HG03457 (cell line): ENCODE measurements around the gene SPIRE1.
"Not testable (repeated sequence)": the region's sequence is repeated elsewhere in the genome, so short reads cannot be mapped to it uniquely, and the experiment has no call there.

ENCODE experiments used
- ATAC-seq: cut with Tn5 transposase; IDR thresholded peaks from one replicate; pipeline ENCODE4 v1.9.1; 2021; ENCODE audit warnings: moderate number of reproducible peaks; ENCODE audit not compliant: unreplicated experiment

The SPIRE1 gene

DNA sequence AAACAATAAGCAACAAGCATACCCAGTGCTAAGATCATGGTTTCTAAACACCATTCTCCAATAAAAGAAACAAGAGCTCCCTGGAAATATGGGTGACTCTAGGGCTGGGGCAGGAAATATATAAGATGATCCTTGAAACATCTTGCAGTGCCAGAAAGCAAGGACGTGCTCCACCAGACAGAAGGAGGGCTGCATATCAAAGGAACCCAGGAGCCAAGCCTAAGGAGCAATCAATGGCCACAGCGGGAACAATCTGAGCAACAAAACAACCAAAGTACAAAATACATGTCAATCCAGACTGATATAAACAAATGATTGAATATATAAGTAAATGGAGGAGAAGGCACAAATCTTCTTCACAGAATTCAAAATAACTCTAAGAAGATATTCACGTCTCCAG, 10.1 kb downstream of the SPIRE1 start:
- no peak for ATAC-seq

DNA sequence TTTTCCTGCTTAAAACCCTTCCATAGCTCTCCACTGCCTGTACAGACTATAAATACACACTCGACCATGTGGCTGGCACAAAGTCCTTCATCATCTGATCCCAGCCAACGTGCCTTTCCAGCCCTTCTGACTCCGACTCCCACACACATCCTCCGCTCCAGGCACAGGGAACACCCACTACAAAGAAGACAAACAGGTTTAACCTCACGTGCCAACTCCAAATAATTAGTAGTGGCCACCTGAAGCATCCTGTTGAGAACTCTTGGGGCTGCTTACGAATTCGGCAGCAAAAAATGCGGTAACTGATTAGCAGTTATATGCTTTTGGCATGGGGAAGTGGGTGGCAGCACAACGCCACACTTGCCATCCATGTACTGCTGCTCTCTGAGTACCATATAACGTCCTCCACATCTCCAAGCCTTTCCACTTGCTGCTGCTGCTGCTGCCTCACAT, 12.1 kb downstream of the SPIRE1 start:
- ATAC-seq, result no peak

DNA sequence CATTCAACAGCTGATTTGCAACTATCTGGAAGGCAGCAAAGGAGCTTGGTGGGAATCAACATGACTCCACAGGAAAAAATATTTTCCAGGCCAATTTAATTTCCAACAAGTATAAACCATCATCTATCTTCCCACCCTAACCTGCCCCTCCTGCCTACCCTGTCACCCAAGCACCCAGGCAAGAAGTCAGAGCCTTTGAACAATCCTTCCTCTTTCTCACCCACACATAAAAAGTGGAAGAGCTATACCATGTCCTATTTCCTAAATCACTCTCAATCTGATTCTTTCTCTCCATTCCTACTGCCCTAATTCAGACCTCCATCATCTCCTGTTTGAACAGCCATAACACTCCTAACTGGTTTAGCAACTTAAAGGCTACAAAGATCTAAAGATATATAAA, 12.7 kb downstream of the SPIRE1 start:
- no peak for ATAC-seq

DNA sequence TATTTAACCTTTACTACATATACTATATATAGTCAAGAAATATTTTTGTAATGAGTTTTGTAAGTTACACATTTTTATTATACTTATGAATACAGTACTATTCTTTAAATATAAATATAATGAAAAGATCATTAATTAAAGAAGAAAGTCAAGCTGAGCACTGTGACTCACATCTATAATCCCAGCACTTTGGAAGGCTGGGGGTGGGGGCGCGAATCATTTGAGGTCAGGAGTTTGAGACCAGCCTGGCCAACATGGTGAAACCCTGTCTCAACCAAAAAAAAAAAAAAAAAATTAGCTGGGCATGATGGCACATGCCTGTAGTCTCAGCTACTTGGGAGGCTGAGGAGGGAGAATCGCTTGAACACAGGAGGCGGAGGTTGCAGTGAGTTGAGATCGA, 14.2 kb downstream of the SPIRE1 start:
- ATAC-seq, result not testable (repeated sequence)

DNA sequence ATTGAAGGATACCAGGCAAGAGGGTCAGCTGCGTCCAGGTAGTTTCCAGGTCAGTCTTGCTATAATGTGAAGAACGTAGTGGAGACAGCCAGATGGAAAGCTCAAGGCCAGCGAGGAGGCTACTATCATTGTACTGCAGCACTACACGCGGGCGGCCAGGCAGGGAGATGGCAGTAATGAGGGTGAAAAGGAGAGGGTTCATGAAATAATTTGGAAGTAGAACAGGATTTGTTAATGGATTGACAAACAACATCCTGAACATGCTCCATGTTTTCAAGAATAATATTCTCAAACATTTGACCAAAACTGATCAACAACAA, 17.1 kb downstream of the SPIRE1 start:
- no peak for ATAC-seq

DNA sequence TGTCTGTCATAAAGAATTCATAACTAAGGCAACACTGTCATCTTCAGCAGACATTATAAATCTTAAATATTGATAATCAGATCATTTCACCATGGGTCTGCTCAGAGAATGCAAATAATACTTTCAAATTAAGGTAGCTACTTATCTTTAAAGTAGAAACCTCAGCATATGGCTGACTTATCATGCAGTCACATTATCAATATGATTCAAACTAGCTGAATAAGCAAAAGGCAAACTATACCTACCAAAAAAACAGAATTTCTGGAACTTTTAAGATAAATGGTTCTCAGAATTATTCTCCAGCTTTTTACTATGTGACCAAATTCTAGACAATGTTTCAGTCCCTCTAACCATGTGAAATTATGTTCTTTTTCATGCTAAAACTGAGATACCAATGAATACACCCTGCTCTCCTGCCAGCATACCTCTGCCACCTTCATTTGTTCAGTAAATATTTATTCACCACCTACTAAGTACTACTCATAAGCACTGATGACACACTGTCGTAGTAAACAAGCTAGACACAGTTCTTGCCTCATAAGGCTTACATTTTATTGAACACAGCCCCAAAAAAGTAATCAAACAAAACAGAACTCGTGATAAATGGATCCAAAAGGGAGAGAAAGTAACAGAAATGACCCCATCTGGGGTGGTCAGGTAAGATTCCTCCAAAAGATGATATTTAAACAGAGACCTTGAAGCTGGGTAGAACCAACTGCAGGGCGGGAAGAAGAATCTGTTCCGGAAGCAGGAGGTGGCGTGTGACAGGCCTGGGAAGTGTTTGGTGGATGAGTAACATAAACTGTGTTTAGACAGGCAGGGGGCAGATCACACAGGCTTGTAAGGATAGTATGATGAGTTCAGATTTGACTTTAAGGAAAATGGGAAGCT, 17.7 kb downstream of the SPIRE1 start:
- ATAC-seq, result no peak

DNA sequence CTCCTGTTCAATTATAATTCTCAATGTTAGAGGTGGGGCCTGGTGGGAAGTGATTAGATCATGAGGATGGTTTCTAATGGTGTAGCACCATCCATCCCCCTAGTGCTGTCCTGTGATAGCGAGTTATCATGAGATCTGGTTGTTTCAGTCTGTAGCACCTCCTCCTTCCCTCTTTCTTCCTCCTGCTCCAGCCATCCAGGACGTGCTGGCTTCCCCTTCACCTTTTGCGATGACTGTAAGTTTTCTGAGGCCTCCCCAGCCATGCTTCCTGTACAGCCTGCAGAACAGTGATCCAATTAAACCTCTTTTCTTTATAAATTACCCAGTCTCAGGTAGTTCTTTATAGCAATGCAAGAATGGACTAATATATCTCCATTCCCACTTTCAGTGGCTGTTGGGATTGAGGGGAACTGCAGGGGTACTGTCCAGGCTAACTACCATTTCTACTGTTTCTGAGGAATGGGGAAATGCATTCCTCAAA, 19.2 kb downstream of the SPIRE1 start:
- ATAC-seq, result no peak

DNA sequence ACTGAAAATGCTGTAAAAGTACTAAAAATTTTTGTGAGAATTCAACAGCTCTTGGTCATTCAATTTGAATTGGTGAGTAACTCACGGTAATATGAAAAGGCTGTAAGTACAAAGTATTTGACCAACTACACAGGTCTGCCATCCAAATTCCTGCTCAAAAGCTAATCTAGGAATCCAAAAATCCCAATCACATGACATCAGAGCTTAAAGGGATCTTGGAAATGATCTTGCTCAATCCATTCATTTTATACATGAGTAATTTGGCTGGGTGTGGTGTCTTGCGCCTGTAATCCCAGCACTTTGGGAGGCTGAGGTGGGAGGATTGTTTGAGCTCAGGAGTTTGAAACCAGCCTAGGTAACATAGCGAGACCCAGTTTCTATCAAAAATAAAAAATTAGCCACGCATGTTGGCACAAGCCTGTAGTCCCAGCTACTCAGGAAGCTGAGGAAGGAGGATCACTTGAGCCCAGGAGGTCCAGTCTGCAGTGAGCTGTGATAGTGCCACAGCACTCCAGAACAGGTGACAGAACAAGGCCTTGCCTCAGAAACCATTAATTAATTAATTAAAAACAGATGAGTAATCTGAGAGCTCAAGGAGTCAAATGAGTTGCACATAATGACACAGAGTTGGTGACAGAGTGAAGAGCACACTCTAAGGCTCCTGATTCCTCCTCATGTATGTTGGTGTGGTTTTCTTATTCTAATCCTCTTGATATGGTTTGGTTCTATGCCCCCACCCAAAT, 19.8 kb downstream of the SPIRE1 start:
- ATAC-seq, result no peak

DNA sequence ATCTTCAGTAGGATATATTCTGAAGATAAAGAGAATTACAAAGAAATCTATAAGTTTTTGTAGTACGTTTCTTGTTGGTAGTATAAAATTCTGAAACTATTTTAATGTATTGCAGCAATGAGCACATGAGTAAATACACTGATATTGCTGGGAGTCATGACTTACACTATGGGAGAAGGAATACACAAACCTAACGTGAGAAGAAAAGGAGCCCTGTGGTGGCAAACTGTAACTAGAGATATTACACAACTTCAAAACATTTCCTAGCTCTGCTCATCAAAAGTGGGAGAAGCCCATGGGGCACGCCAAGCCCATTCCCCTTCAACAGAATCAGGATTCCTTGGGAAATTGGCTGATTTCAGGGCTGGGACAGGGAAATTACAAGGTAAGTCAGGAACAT, 20.5 kb downstream of the SPIRE1 start:
- ATAC-seq, result no peak

DNA sequence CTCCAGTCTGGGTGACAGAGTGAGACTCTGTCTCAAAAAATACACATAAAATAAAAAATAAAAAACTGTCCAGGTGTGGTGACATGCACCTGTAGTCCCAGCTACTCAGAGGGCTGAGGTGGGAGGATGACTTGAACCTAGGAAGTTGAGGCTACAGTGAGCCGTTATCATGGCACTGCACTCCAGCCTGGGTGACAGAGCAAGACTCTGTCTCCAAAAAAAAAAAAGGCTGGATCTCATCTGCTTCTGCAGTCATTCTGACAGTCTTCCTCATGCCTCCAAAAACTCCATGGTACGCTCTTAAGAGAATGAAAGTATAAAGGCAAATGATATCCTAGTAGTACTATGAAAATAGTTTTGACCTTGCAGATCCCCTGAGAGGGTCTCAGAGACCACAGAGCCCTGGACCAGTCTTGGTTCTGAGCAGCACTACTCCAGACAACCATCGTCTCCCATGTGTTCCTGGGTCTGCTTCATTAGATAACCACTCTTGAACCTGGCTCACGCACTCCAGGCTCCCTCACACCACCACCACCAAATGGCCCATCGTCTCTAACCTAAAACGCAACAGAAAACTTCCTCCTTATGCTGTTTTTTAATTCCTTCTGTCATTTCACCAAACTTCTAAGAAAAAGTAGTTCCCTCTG, 26.0 kb downstream of the SPIRE1 start:
- no peak for ATAC-seq

DNA sequence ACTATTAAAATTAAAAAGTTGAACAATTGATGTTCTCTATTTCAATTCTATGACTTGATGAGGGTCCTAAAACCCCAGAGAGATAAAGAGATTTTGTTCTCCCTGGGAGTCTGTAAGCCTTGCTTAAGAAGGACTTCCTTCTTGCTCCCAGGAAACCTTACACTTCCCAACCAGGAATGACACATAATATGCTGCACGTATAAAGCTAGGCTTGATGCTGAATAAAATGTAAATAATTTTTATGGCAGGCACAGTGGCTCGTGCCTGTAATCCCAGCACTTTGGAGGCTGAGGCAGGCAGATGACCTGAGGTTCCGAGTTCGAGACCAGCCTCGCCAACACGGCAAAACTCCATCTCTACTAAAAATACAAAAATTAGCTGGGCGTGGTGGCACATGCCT, 27.8 kb downstream of the SPIRE1 start:
- no peak for ATAC-seq

DNA sequence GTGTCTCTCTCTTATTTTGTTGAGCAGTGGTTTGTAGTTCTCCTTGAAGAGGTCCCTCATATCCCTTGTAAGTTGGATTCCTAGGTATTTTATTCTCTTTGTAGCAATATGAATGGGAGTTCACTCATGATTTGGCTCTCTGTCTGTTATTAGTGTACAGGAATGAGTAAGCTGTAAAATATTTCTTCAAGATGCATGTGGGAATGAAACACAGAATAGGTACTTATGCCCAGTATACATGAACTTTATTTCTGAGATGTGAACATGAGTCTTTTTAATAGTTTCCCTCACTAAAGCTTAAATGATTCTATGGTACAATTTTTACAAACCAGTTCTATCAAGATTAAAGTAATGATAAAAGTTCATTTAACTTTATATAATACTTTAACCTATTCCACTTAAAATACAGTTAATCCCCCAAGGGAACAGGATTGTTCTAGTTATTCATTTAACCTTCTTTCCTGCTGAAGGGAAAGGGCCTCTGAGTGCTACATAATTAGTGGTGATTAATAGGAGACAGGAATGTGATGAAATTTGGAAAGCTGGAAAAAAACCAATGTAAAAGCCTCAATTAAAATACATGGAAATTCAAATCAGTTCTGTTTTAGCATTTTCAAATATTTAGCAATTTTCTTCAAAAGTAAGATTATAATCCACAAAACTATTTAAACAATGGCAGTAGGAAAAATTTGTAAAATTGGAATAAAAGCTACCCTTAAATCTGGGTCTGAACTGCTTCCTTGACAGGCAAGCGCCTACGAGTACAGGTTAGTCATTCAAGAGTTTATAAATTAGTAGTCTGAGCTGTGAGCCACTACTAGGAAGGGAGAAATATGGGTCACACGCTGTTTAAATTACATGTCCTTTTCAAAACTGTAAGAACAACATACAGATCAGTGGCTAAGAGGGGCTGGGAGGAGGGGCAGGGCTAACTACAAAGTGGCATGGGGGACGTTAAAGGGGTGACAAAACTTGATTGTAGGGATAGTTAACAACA, 28.9 kb downstream of the SPIRE1 start:
- ATAC-seq, result no peak

DNA sequence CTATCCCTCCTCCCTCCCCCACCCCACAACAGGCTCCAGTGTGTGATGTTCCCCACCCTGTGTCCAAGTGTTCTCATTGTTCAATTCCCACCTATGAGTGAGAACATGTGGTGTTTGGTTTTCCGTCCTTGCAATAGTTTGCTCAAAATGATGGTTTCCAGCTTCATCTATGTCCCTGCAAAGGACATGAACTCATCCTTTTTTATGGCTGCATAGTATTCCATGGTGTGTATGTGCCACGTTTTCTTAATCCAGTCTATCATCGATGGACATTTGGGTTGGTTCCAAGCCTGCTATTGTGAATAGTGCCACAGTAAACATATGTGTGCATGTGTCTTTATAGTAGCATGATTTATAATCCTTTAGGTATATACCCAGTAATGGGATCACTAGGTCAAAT, 30.7 kb downstream of the SPIRE1 start:
- not testable (repeated sequence) for ATAC-seq

DNA sequence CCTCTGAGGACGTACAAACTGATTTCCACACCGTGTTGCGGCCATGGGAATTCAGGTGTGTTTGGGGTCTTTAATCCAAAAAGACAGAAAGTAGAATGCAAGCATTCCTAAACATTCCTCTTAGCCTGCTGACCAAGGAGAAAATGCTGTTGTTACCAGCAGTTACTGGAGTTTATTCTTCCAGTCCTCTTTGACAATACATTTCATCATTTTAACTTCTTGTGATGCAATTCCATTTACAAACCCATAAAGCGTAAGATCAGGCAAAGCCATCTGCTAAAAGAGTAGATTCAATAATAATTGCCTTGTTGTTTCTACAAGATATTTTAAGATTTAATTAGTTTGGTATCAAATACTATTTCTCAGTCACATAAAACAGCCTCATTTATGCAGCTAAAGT, 32.7 kb downstream of the SPIRE1 start:
- no peak for ATAC-seq

DNA sequence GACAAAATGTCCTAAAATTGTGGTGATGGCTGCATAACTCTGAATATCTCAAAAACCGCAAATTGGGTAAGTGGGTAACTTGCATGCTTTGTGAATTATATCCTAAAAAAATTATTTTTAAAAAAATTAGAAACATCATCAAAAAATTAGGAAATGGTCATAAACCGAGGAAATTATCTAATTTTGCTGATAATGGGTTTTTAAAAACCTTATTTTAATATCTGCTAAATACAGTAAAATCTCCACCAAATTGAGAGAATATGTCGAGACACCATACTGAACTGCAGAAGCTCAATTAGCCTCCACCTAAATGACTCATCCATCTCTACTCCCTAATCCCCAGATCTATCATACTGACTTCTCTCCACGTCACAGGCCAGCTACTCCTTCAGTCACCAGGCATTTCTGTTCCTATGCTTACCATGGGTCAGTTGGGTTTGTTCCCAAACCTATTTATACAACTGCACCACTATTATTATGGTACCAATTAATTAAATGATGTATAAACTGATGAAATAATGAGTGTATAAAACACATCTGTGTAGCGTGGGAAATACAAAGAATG, 36.1 kb downstream of the SPIRE1 start:
- no peak for ATAC-seq

DNA sequence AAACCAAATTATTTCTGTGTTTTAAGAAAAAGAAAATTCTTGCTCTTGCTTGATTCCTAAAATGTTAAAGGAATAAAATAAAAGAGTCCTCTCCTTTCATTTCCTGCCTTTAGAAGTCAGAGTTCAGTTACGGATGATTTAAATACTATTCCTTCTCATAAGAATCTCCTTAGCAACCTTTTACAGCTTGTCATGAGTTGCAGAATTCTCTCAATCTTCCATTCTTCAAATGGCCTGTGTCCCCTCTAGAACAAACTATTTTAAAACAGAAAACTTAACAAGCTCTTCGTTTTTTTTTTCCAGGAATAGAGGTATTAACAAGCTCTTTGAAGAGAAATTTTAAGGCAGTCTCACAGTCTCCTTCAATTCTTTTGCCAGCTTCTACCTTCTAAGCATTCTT, 42.2 kb downstream of the SPIRE1 start:
- no peak for ATAC-seq

DNA sequence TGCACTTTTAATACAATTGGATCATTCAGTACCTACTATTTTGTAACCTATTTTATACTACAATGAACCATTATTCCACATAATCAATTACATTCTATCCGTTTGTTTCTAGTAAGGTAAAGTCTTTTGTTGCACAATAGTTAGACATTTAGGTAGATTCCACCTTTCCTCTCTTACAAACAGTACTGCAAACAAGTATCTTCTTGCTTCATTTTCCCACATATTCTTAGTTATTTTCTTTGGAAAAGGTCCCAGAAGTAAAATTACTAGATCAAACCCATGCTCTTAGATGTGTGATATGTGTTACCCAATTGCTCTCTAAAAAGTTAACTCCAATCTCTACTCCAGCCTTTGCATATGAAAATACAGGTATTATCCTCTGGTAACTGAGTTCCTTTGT, 49.6 kb downstream of the SPIRE1 start:
- ATAC-seq, result no peak

DNA sequence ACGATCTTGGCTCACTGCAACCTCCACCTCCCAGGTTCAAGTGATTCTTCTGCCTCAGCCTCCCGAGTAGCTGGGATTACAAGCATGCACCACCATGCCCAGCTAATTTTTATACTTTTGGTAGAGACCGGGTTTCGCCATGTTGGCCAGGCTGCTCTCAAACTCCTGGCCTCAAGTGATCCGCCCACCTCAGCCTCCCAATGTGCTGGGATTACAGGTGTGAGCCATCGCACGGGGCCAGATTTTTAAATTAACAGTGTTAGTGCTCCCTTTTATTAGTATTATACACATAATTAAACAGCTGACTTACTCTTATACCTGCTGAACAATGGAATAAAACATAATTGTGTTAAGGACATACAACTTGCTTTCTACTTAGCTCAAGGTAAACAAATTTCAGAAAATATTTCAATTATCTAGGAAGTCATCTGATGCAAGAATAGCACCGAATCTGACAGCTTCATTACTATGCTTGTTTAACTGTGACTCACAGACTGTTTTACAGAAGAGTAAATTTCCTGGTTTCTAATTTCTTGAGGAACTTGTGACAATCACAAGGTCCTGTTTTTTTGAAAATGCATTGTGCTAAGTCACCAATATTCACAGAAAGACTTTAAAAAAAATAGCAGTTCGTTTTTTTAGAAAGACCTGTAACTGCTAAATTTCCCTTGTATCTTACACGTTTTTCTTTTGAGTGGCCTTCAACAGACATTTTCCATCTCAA, 51.2 kb downstream of the SPIRE1 start:
- ATAC-seq, result no peak

DNA sequence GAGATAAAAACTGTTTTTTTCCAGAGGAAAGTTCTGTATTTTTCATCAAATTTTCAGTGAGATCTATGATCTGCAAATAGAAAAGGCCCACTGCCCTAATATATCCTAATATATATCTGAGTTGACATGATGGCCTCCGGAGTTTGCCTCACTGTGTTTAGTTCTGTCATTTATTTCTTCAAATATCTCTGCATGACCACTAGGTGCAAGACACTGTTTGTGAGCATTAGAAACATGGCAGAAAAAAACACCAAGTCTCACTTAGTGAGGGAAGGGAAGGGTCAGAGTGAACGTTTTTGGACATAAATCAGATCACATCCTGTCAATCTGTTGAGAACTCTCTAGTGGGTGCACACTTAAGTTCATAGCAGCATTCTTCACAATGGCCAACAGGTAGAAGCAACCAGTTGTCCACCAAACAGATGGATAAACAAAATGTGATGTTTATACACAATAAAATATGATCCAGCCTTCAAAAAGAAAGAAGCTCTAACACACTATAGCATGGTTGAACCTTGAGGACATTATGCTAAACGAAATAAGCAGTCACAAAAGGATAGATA, 53.4 kb downstream of the SPIRE1 start:
- ATAC-seq, result no peak
